SK-N-SH (cell line): ENCODE measurements around the gene STKLD1.

Source experiments
- FOXM1 ChIP-seq: IDR thresholded peaks from 2 replicates; pipeline ENCODE4 v1.4.0; 2012; ENCODE audit warnings: low read depth, mild to moderate bottlenecking
- GABPA ChIP-seq: IDR thresholded peaks from 2 replicates; pipeline ENCODE4 v1.4.0; 2012; ENCODE audit warnings: low read depth, mild to moderate bottlenecking
- GATA2 ChIP-seq: sonication (generic); formaldehyde crosslinking; IDR thresholded peaks from 2 replicates; pipeline ENCODE4 v1.5.0; 2020; ENCODE audit warnings: mild to moderate bottlenecking, missing genetic modification reagents
- JUND ChIP-seq: IDR thresholded peaks from 2 replicates; pipeline ENCODE4 v1.4.0; 2012
- MXI1 ChIP-seq: IDR thresholded peaks from 2 replicates; pipeline ENCODE4 v1.6.1; 2012; ENCODE audit warnings: mild to moderate bottlenecking, low read depth, low read length, improper control_type of control experiment
- POLR2AphosphoS5 ChIP-seq: IDR thresholded peaks from 2 replicates; pipeline ENCODE4 v1.6.1; 2012; ENCODE audit warnings: low read depth, low read length
- RCOR1 ChIP-seq: fragments of 150-350 bp; IDR thresholded peaks from 2 replicates; pipeline ENCODE4 v1.6.1; 2017; ENCODE audit warnings: antibody characterized with exemption, low read length
- TAF1 ChIP-seq: IDR thresholded peaks from 2 replicates; pipeline ENCODE4 v1.6.1; 2012; ENCODE audit warnings: low read depth, mild to moderate bottlenecking, low read length, moderate library complexity, borderline replicate concordance
- TEAD4 ChIP-seq: IDR thresholded peaks from 2 replicates; pipeline ENCODE4 v1.4.0; 2012; ENCODE audit warnings: mild to moderate bottlenecking, borderline replicate concordance; ENCODE audit not compliant: insufficient read depth
- TF ChIP-seq, protein P1 (sequence below): fragments of 200-600 bp; sonication (generic); IDR thresholded peaks from 2 replicates; pipeline ENCODE4 v1.6.1; 2017; ENCODE audit warnings: antibody characterized with exemption, mild to moderate bottlenecking, moderate library complexity
- TF ChIP-seq, protein P2 (sequence below): IDR thresholded peaks from 2 replicates; pipeline ENCODE4 v1.6.1; 2012; ENCODE audit warnings: mild to moderate bottlenecking, low read depth, low read length, moderate library complexity
- TF ChIP-seq, protein P3 (sequence below): fragments of 150-350 bp; IDR thresholded peaks from 2 replicates; pipeline ENCODE4 v1.6.1; 2016; ENCODE audit warnings: mild to moderate bottlenecking, low read depth, low read length

DNA sequence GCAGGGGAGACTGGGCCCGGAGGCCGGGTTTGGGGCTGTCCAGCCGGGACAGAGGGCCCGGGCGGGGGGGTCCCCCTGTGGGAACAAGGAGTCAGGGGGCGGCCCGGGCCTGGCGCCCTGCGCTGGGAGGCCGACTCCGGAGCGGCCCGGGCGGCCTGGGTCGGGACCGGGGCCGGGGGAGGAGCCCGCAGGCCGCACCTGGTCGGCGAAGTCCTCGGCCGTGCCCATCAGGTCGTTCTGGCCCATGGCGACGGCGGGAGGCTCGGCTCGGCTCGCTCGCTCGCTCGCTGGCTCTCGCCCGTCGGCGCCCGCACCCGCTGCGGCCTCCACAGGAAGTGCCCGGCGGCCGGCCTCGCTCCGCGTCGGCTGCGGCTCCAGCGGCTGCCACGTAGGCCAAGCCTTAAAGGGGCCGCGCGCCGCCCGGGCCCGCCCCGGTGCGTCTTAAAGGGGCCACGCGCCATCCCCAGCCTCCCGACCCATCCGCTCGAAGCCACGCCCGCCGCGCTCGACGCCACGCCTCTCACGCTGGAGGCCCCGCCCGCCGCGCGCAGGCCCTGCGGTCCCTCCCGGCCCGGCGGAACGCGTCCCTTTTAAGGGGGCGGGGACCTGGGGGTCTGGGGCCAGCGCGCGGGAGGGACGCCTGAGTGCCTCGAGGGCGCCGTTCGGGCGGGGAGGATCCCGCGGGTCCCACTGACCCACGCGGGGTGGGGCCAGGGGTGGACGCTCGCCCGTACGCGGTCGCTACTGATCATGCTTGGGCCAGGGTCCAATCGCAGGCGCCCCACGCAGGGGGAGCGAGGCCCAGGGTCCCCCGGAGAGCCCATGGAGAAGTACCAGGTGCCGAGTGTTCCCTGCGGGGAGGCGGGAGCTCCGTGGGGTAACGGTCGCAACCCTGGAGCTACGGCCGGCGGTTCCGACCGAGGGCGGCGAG lies at the start of gene STKLD1, which contains the start of gene SURF4:
- TF ChIP-seq JUND, result no peak
- TF ChIP-seq, protein P1, sequence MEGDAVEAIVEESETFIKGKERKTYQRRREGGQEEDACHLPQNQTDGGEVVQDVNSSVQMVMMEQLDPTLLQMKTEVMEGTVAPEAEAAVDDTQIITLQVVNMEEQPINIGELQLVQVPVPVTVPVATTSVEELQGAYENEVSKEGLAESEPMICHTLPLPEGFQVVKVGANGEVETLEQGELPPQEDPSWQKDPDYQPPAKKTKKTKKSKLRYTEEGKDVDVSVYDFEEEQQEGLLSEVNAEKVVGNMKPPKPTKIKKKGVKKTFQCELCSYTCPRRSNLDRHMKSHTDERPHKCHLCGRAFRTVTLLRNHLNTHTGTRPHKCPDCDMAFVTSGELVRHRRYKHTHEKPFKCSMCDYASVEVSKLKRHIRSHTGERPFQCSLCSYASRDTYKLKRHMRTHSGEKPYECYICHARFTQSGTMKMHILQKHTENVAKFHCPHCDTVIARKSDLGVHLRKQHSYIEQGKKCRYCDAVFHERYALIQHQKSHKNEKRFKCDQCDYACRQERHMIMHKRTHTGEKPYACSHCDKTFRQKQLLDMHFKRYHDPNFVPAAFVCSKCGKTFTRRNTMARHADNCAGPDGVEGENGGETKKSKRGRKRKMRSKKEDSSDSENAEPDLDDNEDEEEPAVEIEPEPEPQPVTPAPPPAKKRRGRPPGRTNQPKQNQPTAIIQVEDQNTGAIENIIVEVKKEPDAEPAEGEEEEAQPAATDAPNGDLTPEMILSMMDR, result no peak
- TF ChIP-seq POLR2AphosphoS5, result peak; percentile 67
- TF ChIP-seq MXI1, result no peak
- TF ChIP-seq TAF1, result peak; percentile 95
- TF ChIP-seq, protein P2, sequence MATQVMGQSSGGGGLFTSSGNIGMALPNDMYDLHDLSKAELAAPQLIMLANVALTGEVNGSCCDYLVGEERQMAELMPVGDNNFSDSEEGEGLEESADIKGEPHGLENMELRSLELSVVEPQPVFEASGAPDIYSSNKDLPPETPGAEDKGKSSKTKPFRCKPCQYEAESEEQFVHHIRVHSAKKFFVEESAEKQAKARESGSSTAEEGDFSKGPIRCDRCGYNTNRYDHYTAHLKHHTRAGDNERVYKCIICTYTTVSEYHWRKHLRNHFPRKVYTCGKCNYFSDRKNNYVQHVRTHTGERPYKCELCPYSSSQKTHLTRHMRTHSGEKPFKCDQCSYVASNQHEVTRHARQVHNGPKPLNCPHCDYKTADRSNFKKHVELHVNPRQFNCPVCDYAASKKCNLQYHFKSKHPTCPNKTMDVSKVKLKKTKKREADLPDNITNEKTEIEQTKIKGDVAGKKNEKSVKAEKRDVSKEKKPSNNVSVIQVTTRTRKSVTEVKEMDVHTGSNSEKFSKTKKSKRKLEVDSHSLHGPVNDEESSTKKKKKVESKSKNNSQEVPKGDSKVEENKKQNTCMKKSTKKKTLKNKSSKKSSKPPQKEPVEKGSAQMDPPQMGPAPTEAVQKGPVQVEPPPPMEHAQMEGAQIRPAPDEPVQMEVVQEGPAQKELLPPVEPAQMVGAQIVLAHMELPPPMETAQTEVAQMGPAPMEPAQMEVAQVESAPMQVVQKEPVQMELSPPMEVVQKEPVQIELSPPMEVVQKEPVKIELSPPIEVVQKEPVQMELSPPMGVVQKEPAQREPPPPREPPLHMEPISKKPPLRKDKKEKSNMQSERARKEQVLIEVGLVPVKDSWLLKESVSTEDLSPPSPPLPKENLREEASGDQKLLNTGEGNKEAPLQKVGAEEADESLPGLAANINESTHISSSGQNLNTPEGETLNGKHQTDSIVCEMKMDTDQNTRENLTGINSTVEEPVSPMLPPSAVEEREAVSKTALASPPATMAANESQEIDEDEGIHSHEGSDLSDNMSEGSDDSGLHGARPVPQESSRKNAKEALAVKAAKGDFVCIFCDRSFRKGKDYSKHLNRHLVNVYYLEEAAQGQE, result peak; percentile 54; the same call in 1 of the 2 replicates
- TF ChIP-seq, protein P3, sequence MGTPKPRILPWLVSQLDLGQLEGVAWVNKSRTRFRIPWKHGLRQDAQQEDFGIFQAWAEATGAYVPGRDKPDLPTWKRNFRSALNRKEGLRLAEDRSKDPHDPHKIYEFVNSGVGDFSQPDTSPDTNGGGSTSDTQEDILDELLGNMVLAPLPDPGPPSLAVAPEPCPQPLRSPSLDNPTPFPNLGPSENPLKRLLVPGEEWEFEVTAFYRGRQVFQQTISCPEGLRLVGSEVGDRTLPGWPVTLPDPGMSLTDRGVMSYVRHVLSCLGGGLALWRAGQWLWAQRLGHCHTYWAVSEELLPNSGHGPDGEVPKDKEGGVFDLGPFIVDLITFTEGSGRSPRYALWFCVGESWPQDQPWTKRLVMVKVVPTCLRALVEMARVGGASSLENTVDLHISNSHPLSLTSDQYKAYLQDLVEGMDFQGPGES, result no peak
- TF ChIP-seq RCOR1, result no peak
- TF ChIP-seq GABPA, result peak; percentile 51
- TF ChIP-seq FOXM1, result no peak
- no peak for TF ChIP-seq TEAD4
- no peak for TF ChIP-seq GATA2 (CRISPR knock-in tag)
